GM21515 (cell line): ENCODE measurements around the gene SUPT3H.
"Not testable (repeated sequence)": the region's sequence is repeated elsewhere in the genome, so short reads cannot be mapped to it uniquely, and the experiment has no call there.

Experiments used
- ATAC-seq: cut with Tn5 transposase; IDR thresholded peaks from one replicate; pipeline ENCODE4 v1.9.1; 2021; ENCODE audit not compliant: unreplicated experiment

Gene SUPT3H

DNA sequence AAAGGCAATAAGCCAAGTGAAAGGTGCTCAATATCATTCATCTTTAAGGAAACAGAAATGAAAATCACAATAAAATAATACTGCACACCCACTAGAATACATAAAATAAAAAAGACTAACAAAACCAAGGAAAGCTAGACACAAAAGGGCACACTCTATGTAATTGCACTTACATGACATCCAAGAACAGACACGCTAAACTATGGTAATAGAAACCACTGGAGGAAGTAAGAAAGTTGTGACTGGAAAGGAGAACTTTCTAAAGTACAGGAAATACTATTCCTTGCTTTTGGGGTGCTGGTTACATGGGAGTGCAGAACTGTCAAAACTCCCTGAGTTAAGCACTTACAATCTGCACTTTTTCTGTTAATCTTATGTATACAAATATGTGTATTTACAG, 303.3 kb downstream of the SUPT3H start:
- no peak for ATAC-seq

DNA sequence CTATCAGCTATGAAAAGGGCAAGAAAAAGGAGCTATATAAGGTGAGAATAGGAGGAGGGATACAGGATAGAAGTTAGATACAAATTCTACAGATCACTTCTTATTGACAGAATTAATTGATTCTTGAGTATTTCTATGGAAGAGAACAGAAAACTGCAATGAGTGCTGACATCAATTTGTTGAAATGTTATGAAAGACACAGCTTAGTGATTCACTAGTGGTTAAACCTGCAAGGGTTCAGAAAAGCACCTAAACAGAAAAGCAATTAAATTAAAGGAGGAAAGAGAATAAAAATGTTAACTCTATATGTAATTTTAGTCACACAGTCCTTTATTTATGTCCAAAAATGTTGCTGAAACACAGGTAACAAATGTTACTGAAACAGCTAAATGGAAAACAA, 304.0 kb downstream of the SUPT3H start:
- ATAC-seq, result no peak

DNA sequence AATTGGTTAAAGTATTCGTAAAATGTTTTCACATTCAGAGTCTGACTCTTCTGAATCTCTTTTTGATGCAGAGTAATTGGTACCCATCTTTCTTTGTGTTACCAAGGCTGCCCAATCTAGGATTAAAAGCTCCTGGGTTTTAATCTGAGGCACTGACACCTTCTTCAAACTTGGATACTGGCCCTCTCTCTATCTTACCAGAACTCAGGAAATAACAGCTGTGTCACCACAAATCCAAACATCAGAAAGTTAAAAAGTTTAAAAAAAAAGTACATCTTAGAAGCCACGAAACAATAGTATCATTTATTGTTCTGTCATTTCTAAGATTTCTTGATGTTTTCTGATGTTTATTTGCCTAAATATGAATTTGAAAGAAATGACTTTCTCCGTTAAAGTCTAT, 305.1 kb downstream of the SUPT3H start:
- no peak for ATAC-seq

DNA sequence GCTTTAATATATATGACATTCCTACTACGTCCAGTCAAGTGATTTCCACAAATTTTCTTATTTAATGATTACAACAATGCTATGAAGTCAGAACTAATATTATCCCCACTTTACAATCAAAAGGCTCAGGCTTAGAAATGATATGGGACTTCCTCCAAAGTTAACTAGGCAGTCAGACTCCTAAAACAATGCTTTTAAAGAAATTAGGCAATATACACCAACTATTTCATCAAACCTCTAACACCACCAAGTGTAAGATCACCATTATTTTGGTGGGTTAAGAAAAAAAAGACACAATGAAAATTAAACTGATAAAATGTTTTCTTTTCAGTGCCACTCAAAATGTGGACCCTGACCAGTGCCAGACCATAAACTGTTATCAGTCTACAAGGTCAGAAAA, 305.7 kb downstream of the SUPT3H start:
- ATAC-seq, result no peak

DNA sequence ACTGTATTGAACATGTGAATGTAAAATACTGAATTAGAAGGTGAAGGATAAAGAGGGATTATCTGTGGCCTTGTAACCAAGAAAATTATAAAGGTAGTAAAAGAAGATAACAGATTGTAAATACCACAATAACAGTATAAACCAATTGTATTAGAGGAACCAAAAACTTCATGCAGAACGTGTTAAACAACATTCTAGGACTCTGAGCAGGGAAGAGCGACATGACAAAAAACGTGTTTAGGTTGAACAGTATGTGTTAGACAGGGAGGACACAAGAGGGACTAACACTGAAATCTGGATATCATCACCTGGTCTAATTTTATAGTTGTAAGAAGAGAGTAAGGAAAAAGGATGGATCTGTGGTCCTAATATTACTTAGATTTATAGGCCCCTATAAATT, 308.6 kb downstream of the SUPT3H start:
- ATAC-seq, result no peak

DNA sequence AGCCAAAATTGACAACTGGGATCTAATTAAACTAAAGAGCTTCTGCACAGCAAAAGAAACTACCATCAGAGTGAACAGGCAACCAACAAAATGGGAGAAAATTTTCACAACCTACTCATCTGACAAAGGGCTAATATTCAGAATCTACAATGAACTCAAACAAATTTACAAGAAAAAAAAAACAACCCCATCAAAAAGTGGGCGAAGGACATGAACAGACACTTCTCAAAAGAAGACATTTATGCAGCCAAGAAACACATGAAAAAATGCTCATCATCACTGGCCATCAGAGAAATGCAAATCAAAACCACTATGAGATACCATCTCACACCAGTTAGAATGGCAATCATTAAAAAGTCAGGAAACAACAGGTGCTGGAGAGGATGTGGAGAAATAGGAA, 310.3 kb downstream of the SUPT3H start:
- ATAC-seq, result not testable (repeated sequence)

DNA sequence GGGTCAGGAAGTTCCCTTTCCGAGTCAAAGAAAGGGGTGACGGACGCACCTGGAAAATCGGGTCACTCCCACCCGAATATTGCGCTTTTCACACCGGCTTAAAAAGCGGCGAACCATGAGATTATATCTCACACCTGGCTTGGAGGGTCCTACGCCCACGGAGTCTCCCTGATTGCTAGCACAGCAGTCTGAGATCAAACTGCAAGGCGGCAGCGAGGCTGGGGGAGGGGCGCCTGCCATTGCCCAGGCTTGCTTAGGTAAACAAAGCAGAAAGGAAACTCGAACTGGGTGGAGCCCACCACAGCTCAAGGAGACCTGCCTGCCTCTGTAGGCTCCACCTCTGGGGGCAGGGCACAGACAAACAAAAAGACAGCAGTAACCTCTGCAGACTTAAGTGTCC, 315.1 kb downstream of the SUPT3H start:
- not testable (repeated sequence) for ATAC-seq

DNA sequence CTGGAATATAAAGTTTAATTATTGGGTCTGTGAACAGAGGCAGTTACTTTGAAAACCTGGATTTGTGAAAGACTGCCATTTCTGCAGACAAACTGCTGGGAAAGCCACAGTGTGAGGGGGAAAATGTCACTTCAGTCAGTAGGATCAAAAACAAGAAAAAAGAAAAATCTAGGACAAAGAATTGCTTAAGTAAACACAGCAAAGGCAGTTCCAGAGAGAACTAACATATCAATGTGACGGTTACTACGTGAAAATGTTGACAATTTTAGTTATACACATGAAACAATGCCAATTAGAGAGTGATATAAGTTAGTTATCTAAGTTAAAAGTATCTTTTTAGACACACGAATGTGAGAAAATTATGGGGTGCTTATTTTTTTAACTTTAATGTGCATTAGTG, 320.0 kb downstream of the SUPT3H start:
- ATAC-seq, result no peak

DNA sequence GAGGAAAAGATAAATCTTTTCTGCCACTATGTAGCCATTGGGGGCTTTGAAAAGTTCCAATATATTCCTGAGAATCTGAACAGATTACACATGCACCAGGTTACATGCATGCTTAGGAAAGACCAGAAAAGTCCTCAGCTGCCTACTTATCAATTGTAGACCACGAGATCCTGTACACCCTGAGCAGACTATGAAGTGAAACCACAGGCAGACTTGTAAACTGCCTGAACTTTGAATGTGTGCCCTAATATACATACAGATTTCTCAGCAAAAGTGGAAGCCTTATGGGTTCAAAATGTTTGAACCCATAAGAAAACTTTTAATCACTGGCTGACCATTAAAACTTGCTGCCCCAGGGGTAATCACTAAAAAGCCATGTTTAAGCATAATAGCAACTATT, 323.1 kb downstream of the SUPT3H start:
- ATAC-seq, result no peak

DNA sequence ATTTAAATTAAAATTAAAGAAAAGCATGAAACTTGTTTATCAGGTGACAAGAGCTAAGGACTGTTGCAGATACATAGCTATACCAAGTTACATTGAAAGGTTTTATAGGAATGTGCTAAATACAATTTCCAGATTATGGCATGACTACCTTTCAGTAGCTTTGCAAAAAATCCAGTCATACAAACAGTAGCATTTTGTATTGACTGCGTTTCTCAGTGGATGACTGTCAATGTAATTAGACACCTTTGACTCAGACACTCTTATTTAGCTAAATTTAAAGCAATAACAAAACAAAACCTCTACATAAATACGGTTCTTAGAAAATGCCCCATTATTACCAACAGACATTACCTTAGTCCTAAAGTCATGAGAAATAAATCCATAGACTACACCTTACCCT, 325.4 kb downstream of the SUPT3H start:
- no peak for ATAC-seq

DNA sequence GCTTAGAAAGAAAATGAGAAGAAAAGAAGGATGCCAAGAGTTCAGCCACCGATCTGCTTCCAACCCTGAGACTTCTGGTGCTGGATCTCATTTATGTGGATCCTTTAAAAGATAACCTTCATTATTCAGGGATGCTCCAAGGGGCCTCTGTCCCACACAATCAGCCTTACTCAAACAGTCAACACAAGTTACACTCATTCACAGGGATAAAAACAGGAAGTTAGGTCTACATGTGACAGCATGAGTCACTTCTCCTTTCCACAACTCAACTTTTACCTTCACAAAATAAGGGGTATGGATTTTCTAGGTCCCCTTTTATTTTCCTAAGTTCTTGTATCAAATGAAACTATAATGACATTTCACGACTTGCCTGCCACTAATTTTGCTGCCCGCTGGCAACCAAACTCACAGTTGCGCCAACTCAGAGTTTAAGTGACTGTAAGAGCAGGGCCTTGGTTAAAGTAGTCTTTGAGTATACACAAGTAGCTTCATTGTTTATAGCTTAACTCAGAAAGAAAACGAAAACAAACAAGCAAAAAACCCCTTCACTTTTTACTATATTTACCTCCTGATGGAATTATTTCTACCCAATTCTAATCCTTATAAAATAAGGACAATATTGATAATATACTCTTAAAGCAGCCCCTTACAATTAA, 328.4 kb downstream of the SUPT3H start:
- no peak for ATAC-seq

DNA sequence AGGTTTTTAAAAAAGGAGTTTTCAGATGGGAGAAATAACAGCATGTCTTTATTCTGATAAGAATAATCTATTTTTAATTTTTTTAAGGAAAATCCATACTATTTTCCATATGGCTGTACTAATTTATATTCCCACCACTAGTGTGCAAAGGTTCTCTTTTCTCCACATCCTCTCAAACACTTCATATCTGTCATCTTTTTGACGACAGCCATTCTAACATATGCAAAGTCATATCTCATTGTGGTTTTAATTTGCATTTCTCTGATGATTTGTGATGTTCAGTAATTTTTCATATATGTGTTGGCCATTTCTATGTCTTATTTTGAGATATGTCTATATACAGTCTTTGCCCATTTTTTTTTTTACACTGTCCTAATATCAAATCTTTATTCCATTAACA, 330.2 kb downstream of the SUPT3H start:
- ATAC-seq, result no peak

DNA sequence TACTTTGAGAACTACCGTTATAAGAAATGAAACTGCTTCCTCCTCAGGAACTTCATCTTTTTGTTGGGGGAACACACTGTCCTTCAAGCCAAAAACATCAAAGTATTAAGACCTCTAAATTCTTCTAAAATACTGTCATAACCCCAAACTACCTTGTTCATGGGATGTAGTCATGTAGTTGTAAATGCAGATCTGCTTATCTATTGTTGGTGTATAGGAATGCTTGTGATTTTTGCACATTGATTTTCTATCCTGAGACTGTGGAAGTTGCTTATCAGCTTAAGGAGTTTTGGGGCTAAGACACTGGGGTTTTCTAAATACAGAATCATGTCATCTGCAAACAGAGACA, 332.5 kb downstream of the SUPT3H start:
- ATAC-seq, result no peak

DNA sequence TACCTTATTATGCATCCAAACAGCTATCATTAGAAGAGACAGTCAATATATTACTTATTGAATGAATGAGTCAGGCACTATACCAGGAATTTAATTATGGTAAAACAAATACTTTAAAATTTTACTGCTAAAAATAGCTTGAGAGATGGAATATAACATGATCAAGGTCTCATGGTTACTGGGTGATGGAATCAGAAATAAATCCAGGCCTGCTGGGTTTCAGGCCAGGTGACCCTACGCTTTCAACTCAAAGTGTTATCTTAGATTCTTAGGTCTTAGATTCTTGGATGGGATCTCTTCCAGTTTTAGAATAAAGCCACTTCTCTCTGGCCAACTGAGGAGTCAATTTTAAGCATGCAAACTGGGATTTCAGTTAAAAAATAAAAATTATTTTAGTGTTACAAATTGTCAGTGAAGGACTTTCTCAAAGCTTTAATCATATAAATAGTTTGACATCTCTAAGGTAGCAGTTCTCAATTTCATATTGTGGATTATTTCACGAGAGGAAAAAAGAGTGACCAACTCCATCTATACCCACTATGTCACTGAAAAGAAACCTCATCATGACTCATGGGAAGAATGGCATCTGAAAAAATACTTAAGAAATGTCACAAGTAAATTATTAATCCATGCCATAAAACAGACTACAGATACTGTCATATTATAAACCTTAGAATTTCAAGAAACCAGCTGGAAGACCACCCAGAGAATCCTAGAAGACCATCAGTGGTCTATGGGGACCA, 333.1 kb downstream of the SUPT3H start:
- ATAC-seq, result no peak

DNA sequence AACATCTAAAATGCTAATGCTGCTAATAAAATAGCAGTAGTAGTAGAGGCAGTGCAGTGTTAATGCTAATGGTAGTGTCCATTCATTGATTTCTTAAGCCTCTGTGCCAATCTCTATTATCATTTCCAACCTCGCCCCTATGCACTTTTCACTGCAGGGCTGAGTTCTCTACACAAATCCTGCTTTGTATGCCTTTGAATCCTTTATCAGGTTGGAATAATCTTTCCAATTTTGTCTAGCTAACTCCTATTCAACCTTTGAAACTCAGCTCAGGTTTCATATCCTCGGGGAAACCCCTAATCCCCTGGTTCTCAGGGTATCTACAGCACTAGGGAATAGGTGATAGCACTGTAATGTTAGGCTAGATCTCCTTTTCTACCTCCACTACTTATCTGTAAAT, 333.6 kb downstream of the SUPT3H start:
- ATAC-seq, result no peak

DNA sequence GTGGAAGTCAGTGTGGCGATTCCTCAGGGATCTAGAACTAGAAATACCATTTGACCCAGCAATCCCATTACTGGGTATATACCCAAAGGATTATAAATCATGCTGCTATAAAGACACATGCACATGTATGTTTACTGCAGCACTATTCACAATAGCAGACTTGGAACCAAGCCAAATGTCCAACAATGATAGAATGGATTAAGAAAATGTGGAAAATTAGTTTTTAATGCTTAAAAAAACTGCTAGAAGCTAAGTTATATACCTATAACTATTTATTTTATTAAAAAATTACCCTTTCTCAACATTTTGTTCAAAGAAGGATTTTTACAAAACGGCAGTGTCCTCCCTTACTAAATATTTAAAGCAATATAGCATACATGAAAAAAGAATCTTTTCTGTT, 335.1 kb downstream of the SUPT3H start:
- not testable (repeated sequence) for ATAC-seq

DNA sequence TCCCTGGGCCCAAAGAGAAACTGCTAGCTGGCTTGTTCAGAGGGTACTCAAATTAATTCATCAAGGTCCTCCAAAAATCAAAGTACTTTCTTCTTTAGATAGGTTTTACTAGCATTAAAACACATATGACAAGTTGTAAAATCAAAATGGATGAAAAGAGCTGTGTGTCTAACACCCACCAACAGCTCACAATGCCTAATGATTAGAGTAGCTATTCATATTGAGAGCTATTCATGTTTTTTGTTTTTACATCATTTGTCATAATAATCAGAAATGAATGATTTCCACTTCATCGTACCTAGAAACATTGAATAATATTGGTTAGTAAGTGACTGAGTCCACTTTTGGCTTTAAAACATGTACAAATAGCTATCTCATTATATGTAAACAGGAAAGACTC, 339.5 kb downstream of the SUPT3H start:
- no peak for ATAC-seq

DNA sequence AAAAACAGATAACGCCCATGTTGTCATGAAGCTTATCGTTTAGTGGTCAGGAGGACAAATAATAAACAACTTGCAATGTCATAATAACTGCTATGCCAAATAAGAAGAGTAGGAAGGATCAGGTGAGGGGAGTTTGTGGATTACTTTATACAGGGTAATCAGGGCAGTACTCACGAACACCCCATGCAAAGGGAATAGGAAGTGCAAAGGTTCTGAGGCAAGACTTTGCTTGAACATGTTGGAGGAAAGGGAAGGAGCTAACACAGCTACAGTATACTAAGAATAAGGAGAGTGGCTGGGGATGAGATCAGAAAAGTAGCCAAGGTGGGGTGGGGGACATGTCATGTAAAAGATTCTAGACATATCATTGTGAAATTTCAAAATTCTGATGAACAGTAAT, 341.6 kb downstream of the SUPT3H start:
- ATAC-seq, result no peak

DNA sequence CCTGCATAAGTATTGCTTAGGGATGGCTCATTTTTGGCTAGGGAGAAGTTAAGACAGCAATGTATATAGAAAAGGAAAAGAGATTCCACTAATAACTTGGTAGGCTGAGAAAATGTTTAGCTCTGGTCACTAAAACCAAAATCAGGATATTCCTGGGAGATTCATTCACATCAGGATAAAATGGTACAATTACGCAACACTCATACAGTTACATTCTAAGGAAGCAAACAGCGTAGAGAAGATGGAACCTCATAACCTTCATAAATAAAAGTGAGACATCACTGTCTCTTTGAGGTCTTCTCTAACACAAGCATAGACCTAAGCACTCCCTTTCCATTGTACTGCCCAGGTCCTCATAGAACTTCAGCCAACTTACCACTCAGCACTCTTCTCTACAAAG, 345.3 kb downstream of the SUPT3H start:
- ATAC-seq, result no peak

DNA sequence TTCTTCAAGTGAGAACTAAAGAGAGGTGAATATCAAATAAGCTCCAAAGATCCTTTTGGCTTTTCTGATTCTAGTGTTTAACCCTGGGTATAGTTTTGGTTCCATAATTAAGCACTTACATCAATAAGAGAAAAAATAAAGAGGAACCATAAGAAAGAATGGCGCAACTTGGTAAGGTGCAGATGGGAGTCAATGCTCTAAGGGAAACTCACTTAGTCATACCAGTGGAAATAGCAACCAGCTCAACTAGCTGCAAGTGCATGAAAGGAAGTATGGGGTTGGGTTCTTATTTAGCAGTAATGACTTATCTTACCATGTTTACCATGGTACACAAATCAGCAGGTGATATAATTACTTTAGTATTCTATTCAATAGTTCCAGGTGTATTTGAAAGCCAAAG, 346.1 kb downstream of the SUPT3H start:
- no peak for ATAC-seq

DNA sequence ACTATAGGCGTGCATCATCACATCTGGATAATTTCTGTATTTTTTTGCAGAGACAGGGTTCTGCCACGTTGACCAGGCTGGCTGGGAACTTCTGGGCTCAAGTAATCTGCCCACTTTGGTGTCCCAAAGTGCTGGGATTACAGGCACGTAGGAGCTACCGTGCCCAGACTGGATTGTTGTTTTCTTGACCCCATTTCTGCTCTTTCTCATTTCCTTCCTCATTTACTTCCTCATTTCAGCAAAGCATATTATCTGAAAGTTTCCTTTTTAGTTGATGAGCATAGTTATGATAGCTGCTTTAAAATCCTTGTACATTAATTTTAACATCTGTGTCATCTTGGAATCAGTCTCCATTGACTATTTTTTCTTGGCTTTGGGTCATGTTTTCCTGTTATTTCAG, 350.6 kb downstream of the SUPT3H start:
- no peak for ATAC-seq

DNA sequence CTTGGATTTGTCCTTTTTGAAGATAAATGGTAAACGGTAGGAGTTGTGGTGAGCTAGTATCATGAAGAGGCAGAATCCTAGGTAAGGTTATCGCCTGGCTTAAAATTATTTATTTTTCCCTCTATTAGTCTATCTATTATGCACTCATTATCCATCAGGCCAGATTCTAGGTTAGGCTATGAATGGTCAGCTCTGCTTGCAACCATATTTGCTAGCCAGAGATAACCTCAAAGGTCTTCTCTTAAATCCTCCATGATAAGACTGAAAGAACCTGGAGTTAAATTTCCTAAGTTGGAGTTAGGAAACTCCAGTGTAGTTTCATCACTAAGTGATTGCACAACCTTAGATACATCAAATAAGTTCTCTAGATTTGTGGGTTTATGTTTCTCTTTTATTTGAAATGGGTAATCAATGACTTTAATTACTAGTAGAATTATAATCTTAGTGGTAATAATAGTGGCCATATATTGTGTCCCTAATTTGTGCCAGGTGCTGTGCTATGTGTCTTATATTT, 351.7 kb downstream of the SUPT3H start:
- ATAC-seq, result no peak

DNA sequence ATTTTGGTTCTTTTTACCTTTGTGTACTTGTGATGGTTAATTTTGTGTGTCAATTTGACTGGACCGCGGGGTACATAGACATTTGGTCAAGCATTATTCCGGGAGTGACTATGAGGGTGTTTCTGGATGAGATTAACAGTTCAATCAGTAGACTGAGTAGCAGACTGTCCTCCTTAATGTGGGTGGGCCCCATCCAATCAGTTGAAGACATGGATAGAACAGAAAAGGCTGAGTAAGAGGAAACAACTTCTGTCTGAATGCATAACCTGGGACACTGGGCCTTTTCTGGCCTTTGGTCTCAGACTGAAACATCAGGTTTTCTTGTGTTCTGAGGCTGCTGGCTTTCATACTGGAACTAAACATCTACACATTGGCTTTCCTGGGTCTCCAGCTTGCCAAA, 353.1 kb downstream of the SUPT3H start:
- no peak for ATAC-seq
